D721Med (cell line): Measurements from ENCODE around the gene ZNF74.
A peak's percentile ranks its signal among the peaks of the same experiment; 100 is the strongest.

ENCODE experiments used
- DNase-seq: peaks from one replicate; pipeline ENCODE4 v3.0.0; 2011; ENCODE audit warnings: low spot score; ENCODE audit not compliant: insufficient read length
- FAIRE-seq: peaks from 2 replicates; lab custom pipeline; 2011; peaks lifted over from hg19 to GRCh38; lab: Jason Lieb, UNC
- TF ChIP-seq, protein P1 (sequence below): IDR thresholded peaks from 2 replicates; pipeline ENCODE4 v1.5.1; 2012; ENCODE audit warnings: mild to moderate bottlenecking, control low read depth; ENCODE audit not compliant: insufficient read depth; ENCODE audit errors: missing control alignments

The ZNF74 gene

DNA sequence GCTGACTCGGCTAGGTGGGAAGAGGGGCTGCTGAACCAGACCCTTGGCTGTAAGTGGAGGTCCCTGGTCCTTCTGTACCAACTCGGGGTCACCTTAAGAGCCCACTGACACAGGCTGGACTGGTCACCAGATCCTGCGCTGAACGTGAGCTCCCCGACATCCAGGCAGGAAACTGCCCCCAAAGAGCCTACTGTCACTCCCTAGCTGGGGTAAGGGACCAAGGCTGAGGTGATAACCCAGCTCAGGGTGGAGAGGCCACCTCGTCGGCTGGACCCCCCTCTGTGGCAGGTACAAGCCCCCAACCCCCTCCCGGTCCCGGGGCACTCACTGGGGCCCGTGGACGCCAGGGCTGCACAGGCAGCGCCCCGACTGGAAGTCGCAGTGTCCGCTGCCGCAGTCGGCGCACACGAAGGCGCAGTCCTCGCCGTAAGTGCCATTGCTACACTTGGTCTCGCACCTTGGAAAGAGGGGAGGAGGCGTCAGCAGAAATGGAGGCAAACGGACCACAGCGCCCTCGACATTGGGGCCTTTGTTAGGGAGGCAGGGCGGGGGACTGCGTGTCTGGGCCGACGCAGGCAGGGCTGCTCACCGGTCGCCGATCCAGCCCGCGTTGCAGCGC lies 36.3 kb downstream of the ZNF74 start:
- FAIRE-seq (no peak), DNase-seq (peak; percentile 10)
- TF ChIP-seq, protein P1, sequence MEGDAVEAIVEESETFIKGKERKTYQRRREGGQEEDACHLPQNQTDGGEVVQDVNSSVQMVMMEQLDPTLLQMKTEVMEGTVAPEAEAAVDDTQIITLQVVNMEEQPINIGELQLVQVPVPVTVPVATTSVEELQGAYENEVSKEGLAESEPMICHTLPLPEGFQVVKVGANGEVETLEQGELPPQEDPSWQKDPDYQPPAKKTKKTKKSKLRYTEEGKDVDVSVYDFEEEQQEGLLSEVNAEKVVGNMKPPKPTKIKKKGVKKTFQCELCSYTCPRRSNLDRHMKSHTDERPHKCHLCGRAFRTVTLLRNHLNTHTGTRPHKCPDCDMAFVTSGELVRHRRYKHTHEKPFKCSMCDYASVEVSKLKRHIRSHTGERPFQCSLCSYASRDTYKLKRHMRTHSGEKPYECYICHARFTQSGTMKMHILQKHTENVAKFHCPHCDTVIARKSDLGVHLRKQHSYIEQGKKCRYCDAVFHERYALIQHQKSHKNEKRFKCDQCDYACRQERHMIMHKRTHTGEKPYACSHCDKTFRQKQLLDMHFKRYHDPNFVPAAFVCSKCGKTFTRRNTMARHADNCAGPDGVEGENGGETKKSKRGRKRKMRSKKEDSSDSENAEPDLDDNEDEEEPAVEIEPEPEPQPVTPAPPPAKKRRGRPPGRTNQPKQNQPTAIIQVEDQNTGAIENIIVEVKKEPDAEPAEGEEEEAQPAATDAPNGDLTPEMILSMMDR: no peak

DNA sequence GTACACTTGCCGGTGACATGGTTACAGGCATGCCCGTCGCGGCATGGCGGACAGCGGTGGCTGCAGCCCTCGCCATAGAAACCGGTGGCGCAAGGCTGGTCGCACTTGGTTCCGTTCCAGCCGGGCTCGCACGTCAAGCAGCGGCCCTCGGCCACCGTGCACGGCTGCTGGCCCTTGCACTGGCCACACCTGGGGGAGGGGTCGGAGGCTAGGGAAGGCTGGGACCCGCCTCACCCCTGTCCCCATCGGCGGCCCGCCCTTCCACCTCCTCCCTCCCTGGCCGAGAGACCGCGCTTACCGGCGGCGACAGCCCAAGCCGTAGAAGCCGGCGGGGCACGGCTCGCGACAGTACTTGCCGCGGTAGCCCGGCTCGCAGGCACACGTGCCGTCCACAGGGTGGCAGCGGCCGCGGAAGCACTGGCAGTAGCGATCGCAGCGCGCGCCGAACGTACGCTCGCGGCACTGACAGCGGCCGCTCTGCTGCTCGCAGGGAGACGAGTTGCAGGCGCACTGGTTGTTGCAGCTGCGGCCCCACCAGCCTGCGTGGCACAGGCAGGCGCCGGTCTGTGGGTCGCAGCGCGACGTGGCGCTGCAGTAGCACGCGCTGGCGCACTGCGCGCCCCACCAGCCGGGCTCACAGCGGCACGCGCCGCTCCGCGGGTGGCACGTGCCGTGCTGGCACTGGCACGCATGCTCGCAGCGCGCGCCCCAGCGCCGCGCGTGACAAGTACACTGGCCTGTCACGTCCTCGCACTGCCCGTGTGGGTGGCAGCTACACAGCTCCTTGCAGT lies 37.0 kb downstream of the ZNF74 start:
- TF ChIP-seq, protein P1: no peak
- peak; percentile 5 for DNase-seq
- no peak for FAIRE-seq

DNA sequence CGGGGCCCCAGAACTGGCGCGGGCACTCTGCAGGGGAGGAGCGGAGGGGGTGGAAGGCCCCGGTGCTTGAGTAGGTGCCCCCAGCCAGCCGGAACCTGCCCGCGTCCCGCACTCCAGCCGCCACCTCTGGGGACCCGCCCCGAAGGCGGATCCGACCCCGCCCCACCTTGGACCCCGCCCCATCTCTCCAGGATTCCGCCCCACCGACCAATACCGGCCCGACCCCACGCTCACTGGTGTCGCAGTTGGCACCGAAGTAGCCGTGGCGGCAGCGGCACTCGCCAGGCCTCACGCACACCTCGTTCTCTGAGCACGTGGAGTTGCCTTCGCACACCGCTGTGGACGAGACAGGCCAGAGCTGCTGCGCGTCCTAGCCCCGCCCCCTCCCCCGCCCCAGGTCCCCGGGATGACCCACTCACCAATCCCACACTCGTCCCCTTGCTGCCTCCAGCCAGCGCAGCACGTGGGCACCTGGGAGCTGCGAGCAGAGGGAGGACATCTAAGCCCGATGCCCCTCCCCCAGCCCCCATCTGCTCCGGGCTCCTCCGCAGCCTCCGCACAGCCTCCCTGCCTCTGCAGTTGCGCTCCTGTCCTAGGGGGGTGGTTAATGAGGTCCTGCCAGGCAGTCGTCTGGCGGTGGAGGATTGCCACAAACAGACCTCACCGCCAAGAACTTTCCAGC lies 37.7 kb downstream of the ZNF74 start:
- FAIRE-seq: no peak
- DNase-seq: no peak
- TF ChIP-seq, protein P1: no peak

DNA sequence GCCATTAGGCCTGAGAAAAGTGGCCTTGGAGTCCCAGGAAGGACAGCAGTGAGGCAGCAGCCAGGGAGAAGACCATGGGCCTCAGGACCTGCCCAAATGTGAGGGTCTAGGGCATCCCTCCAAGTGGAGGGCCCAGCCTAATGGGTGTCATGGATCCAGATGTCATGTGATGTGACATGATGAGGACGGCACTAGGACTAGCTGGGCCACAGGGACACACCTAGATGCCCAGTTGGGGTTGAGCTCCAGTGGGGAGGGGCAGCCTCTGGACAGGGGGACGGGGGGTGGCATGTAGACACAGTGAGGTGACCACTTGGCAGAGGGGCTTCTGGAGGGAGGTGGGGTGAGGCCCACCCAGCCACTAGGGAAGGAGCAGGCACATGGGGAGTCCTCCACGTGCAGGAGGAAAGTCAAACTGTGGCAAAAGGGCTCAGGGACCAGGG lies 38.3 kb downstream of the ZNF74 start:
- no peak for FAIRE-seq
- TF ChIP-seq, protein P1: no peak

DNA sequence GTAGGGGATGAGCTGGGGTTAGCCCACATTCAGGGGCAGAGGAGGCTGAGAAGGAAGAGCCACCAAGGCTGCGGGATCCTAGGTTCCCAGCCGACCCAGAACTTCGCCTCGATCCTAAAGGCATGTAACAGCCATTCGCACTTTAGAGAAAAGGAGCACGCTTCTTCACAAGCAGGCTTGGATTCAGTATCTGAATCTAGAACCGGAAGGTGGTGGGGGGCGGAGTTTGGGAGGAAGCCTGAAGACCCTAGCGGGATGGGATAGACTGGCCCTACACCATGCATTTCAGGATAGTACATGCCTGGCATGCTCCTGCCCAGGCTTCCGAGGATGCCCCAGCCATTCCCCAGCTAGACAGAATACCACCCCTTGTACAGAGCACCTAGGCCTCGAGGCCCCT lies 39.2 kb downstream of the ZNF74 start:
- TF ChIP-seq, protein P1: no peak
- DNase-seq (no peak), FAIRE-seq (no peak)

More for the DNA sequence above, 38.3 kb downstream of the ZNF74 start:
- DNase-seq: no peak

DNA sequence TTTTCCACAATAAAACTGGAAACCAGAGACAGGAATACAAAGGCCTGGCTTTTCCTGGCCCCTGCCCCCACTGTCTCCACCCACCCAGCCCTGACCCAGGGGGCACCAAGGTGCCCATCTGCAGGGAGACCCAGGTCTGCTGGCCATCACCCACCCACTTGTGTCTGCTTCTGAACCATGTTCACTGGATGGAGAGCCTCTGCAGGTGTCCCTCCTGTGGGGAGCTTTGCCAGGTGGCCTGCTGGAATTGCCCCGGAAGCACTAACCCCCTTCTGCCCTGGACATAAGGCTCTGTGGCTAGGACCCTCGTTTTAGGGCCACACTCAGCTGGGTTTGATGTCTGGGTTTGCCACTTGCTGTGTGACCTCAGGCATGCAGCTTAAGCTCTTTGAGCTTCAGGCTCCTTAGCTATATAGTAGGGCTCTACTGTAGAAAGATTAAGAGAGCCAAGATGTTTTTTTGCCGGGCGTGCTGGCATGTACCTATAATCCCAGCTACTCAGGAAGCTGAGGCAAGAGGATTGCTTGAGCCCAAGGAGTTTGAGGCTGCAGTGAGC lies 39.8 kb downstream of the ZNF74 start:
- no peak for FAIRE-seq
- peak; percentile 54 for DNase-seq
- TF ChIP-seq, protein P1: no peak
